Measurements from ENCODE around the gene APOC3.
"Not testable (repeated sequence)": the region's sequence is repeated elsewhere in the genome, so short reads cannot be mapped to it uniquely, and the experiment has no call there.

Gene APOC3

GRCh38 chr11:116801662-116802061, 28.0 kb upstream of the APOC3 start:
- H3K27ac ChIP-seq (ENCODE audit: low read length, poor library complexity, severe bottlenecking); H3K9me3 ChIP-seq (ENCODE audit: control insufficient read depth, low read length); H3K4ac ChIP-seq (ENCODE audit: low read depth in 1 of 2, low read length in 2 of 2); H2AFZ ChIP-seq (ENCODE audit: low read depth, low read length); H3K9ac ChIP-seq (ENCODE audit: low read length); H3K36me3 ChIP-seq (ENCODE audit: control insufficient read depth in 1 of 2, insufficient read depth in 2 of 2, low read depth in 1 of 2, low read length in 2 of 2); H4K91ac ChIP-seq (ENCODE audit: low read length); H2BK120ac ChIP-seq (ENCODE audit: low read depth, low read length); H2AK5ac ChIP-seq (ENCODE audit: low read length, severe bottlenecking); DNase-seq; H2BK15ac ChIP-seq (ENCODE audit: low read depth, poor library complexity, severe bottlenecking); H3K14ac ChIP-seq (ENCODE audit: low read length in 2 of 2); H3K4me2 ChIP-seq (ENCODE audit: low read length, poor library complexity, severe bottlenecking); H4K8ac ChIP-seq (ENCODE audit: low read length); H2BK12ac ChIP-seq (ENCODE audit: low read length in 2 of 2); H2BK5ac ChIP-seq (ENCODE audit: low read depth, low read length, poor library complexity, severe bottlenecking); H3K79me1 ChIP-seq (replicated peaks; ENCODE audit: low read length, poor library complexity, severe bottlenecking); H3K23ac ChIP-seq (ENCODE audit: low read length in 2 of 2); H3K18ac ChIP-seq (ENCODE audit: low read depth in 1 of 2, low read length in 2 of 2); H3K4me1 ChIP-seq (ENCODE audit: control insufficient read depth, insufficient read depth, low read depth, low read length); H3K4me3 ChIP-seq (ENCODE audit: insufficient read depth in 1 of 2, low read depth in 1 of 2, low read length in 2 of 2); H3K27me3 ChIP-seq (ENCODE audit: control insufficient read depth in 1 of 2, insufficient read depth in 1 of 2, low read length in 2 of 2): not testable (repeated sequence)

GRCh38 chr11:116804001-116804400, 25.7 kb upstream of the APOC3 start:
- Histone ChIP-seq H2BK120ac (ENCODE audit: low read depth, low read length) (no peak overlapping the region), H2BK15ac (ENCODE audit: low read depth, poor library complexity, severe bottlenecking) (no peak overlapping the region), H3K4me2 (ENCODE audit: low read length, poor library complexity, severe bottlenecking) (no peak overlapping the region), H3K9ac (ENCODE audit: low read length) (no peak overlapping the region), H3K18ac (ENCODE audit: low read depth in 1 of 2, low read length in 2 of 2) (no peak overlapping the region), H2BK5ac (ENCODE audit: low read depth, low read length, poor library complexity, severe bottlenecking) (no peak overlapping the region), H3K14ac (ENCODE audit: low read length in 2 of 2) (no peak overlapping the region), H3K27ac (ENCODE audit: low read length, poor library complexity, severe bottlenecking) (no peak overlapping the region), H4K91ac (ENCODE audit: low read length) (no peak overlapping the region), H3K36me3 (ENCODE audit: control insufficient read depth in 1 of 2, insufficient read depth in 2 of 2, low read depth in 1 of 2, low read length in 2 of 2) (no peaks in the 10 kb centered on the region), H3K4ac (ENCODE audit: low read depth in 1 of 2, low read length in 2 of 2) (no peak overlapping the region), H2BK12ac (ENCODE audit: low read length in 2 of 2) (no peak overlapping the region), H3K4me3 (ENCODE audit: insufficient read depth in 1 of 2, low read depth in 1 of 2, low read length in 2 of 2) (no peak overlapping the region), H4K8ac (ENCODE audit: low read length) (no peak overlapping the region), H3K4me1 (ENCODE audit: control insufficient read depth, insufficient read depth, low read depth, low read length) (no peaks in the 10 kb centered on the region), H3K79me1 (replicated peaks; ENCODE audit: low read length, poor library complexity, severe bottlenecking) (no peaks in the 10 kb centered on the region), H3K23ac (ENCODE audit: low read length in 2 of 2) (no peak overlapping the region), H2AFZ (ENCODE audit: low read depth, low read length) (no peak overlapping the region), H2AK5ac (ENCODE audit: low read length, severe bottlenecking) (no peak overlapping the region), H3K27me3 (ENCODE audit: control insufficient read depth in 1 of 2, insufficient read depth in 1 of 2, low read length in 2 of 2) (peaks cover 0 to 11% of the 10 kb centered on the region in 2 experiments), H3K9me3 (ENCODE audit: control insufficient read depth, low read length) (no peaks in the 10 kb centered on the region)
- DNase-seq: no peak
- WGBS: 76% methylated on average over 3 of the region's 3 CpGs

- Histone ChIP-seq H3K4me2 (ENCODE audit: low read length, poor library complexity, severe bottlenecking) (no peak overlapping the region), H3K27ac (ENCODE audit: low read length, poor library complexity, severe bottlenecking) (no peak overlapping the region), H4K8ac (ENCODE audit: low read length) (no peak overlapping the region), H2BK120ac (ENCODE audit: low read depth, low read length) (no peak overlapping the region), H3K9ac (ENCODE audit: low read length) (no peak overlapping the region), H3K23ac (ENCODE audit: low read length in 2 of 2) (no peak overlapping the region), H3K18ac (ENCODE audit: low read depth in 1 of 2, low read length in 2 of 2) (no peak overlapping the region), H2AK5ac (ENCODE audit: low read length, severe bottlenecking) (no peak overlapping the region), H3K36me3 (ENCODE audit: control insufficient read depth in 1 of 2, insufficient read depth in 2 of 2, low read depth in 1 of 2, low read length in 2 of 2) (no peaks in the 10 kb centered on the region), H2BK5ac (ENCODE audit: low read depth, low read length, poor library complexity, severe bottlenecking) (no peak overlapping the region), H4K91ac (ENCODE audit: low read length) (no peak overlapping the region), H2BK15ac (ENCODE audit: low read depth, poor library complexity, severe bottlenecking) (no peak overlapping the region), H3K14ac (ENCODE audit: low read length in 2 of 2) (no peak overlapping the region), H2BK12ac (ENCODE audit: low read length in 2 of 2) (no peak overlapping the region), H3K4me3 (ENCODE audit: insufficient read depth in 1 of 2, low read depth in 1 of 2, low read length in 2 of 2) (no peak overlapping the region), H3K27me3 (ENCODE audit: control insufficient read depth in 1 of 2, insufficient read depth in 1 of 2, low read length in 2 of 2) (peaks cover 0 to 11% of the 10 kb centered on the region in 2 experiments), H3K9me3 (ENCODE audit: control insufficient read depth, low read length) (no peaks in the 10 kb centered on the region), H2AFZ (ENCODE audit: low read depth, low read length) (no peak overlapping the region), H3K4me1 (ENCODE audit: control insufficient read depth, insufficient read depth, low read depth, low read length) (no peaks in the 10 kb centered on the region), H3K79me1 (replicated peaks; ENCODE audit: low read length, poor library complexity, severe bottlenecking) (no peaks in the 10 kb centered on the region), H3K4ac (ENCODE audit: low read depth in 1 of 2, low read length in 2 of 2) (no peak overlapping the region)
- 93% methylated on average over 5 of the region's 6 CpGs for WGBS
- DNase-seq: no peak
Measured at GRCh38 chr11:116807601-116808261, 22.0 kb upstream of the APOC3 start.

GRCh38 chr11:116808262-116809175, 21.2 kb upstream of the APOC3 start:
- no peak overlapping the region for H2AK5ac ChIP-seq (ENCODE audit: low read length, severe bottlenecking)
- H2BK12ac ChIP-seq (ENCODE audit: low read length in 2 of 2): no peak overlapping the region
- peaks cover 0 to 16% of the 10 kb centered on the region in 2 experiments for H3K27me3 ChIP-seq (ENCODE audit: control insufficient read depth in 1 of 2, insufficient read depth in 1 of 2, low read length in 2 of 2)
- no peak overlapping the region for H3K23ac ChIP-seq (ENCODE audit: low read length in 2 of 2)
- H3K9me3 ChIP-seq (ENCODE audit: control insufficient read depth, low read length): no peaks in the 10 kb centered on the region
- DNase-seq: no peak
- no peak overlapping the region for H4K91ac ChIP-seq (ENCODE audit: low read length)
- no peak overlapping the region for H3K4me3 ChIP-seq (ENCODE audit: insufficient read depth in 1 of 2, low read depth in 1 of 2, low read length in 2 of 2)
- H3K9ac ChIP-seq (ENCODE audit: low read length): no peak overlapping the region
- no peak overlapping the region for H3K4ac ChIP-seq (ENCODE audit: low read depth in 1 of 2, low read length in 2 of 2)
- no peaks in the 10 kb centered on the region for H3K4me1 ChIP-seq (ENCODE audit: control insufficient read depth, insufficient read depth, low read depth, low read length)
- no peak overlapping the region for H3K14ac ChIP-seq (ENCODE audit: low read length in 2 of 2)
- H2AFZ ChIP-seq (ENCODE audit: low read depth, low read length): peak overlapping the region; percentile 8
- H3K18ac ChIP-seq (ENCODE audit: low read depth in 1 of 2, low read length in 2 of 2): no peak overlapping the region
- 89% methylated on average over 12 of the region's 14 CpGs for WGBS
- H3K27ac ChIP-seq (ENCODE audit: low read length, poor library complexity, severe bottlenecking): no peak overlapping the region
- no peak overlapping the region for H2BK120ac ChIP-seq (ENCODE audit: low read depth, low read length)
- H2BK15ac ChIP-seq (ENCODE audit: low read depth, poor library complexity, severe bottlenecking): no peak overlapping the region
- H3K36me3 ChIP-seq (ENCODE audit: control insufficient read depth in 1 of 2, insufficient read depth in 2 of 2, low read depth in 1 of 2, low read length in 2 of 2): no peaks in the 10 kb centered on the region
- no peak overlapping the region for H2BK5ac ChIP-seq (ENCODE audit: low read depth, low read length, poor library complexity, severe bottlenecking)
- H3K4me2 ChIP-seq (ENCODE audit: low read length, poor library complexity, severe bottlenecking): no peak overlapping the region
- H4K8ac ChIP-seq (ENCODE audit: low read length): no peak overlapping the region
- H3K79me1 ChIP-seq (replicated peaks; ENCODE audit: low read length, poor library complexity, severe bottlenecking): no peaks in the 10 kb centered on the region
